ENCODE results near the gene SV2A.
"Not testable (repeated sequence)": the region's sequence is repeated elsewhere in the genome, so short reads cannot be mapped to it uniquely, and the experiment has no call there.

DNA sequence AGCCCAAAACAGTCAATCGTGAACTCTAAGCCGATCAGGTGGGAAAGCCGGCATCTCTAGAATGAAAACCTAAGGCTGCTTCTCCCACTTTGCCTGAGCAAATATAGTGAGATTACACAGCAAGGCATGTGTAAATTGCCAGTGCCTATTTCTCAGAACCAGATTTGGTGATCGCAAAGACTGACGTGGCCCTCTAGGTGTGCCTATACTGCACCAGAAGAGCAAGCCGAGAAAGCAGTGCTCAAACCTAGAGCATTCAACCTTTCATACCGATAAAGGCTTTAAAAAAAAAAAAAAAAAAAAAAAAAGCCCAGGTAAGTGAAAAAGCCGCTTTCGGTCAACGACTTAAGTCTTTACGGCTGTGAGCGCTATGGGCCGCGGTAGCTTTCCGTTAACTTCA is 57.4 kb downstream of the SV2A start:
- TF ChIP-seq, protein P1, sequence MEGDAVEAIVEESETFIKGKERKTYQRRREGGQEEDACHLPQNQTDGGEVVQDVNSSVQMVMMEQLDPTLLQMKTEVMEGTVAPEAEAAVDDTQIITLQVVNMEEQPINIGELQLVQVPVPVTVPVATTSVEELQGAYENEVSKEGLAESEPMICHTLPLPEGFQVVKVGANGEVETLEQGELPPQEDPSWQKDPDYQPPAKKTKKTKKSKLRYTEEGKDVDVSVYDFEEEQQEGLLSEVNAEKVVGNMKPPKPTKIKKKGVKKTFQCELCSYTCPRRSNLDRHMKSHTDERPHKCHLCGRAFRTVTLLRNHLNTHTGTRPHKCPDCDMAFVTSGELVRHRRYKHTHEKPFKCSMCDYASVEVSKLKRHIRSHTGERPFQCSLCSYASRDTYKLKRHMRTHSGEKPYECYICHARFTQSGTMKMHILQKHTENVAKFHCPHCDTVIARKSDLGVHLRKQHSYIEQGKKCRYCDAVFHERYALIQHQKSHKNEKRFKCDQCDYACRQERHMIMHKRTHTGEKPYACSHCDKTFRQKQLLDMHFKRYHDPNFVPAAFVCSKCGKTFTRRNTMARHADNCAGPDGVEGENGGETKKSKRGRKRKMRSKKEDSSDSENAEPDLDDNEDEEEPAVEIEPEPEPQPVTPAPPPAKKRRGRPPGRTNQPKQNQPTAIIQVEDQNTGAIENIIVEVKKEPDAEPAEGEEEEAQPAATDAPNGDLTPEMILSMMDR (IDR thresholded peaks at IDR 0.05): not testable (repeated sequence)
- TF ChIP-seq POLR2A, POLR2AphosphoS5, EP300 (IDR thresholded peaks at IDR 0.05): not testable (repeated sequence)
